ENCODE results near the gene LRRC4B. TPM values are rescaled to one million over a fixed set of nuclear protein-coding genes. Genes with fewer than 3 reads are reported as not detected.

LRRC4B gene
- total RNA-seq, 1 donor from 2014 or later: 5.2 TPM

GRCh38 chr19:50570997-50571396 is 2.8 kb upstream of the LRRC4B start:
- Histone ChIP-seq H3K27me3 (ENCODE audit: control insufficient read depth in 3 of 3, insufficient read depth in 3 of 3, low read length in 3 of 3) (peaks cover 22 to 37% (median 22%) of the 10 kb centered on the region in 3 donors), H3K4me3 (ENCODE audit: low read length in 3 of 3) (no peak overlapping the region), H3K36me3 (ENCODE audit: control insufficient read depth in 3 of 3, insufficient read depth in 3 of 3, low read length in 3 of 3) (no peaks in the 10 kb centered on the region)

GRCh38 chr19:50569938-50570540 is 1.8 kb upstream of the LRRC4B start:
- Histone ChIP-seq H3K9ac (ENCODE audit: low read depth in 1 of 3, low read length in 3 of 3) (no peak overlapping the region), H3K27me3 (ENCODE audit: control insufficient read depth in 3 of 3, insufficient read depth in 3 of 3, low read length in 3 of 3) (peaks cover 31 to 47% (median 32%) of the 10 kb centered on the region in 3 donors), H3K4me1 (ENCODE audit: control insufficient read depth in 3 of 3, insufficient read depth in 3 of 3, low read length in 3 of 3) (no peaks in the 10 kb centered on the region), H3K27ac (ENCODE audit: low read depth, low read length) (no peak overlapping the region), H3K9me3 (ENCODE audit: control insufficient read depth in 3 of 3, low read length in 3 of 3) (no peaks in the 10 kb centered on the region), H3K4me3 (ENCODE audit: low read length in 3 of 3) (no peak overlapping the region), H3K36me3 (ENCODE audit: control insufficient read depth in 3 of 3, insufficient read depth in 3 of 3, low read length in 3 of 3) (no peaks in the 10 kb centered on the region)

More at GRCh38 chr19:50570997-50571396, 2.8 kb upstream of the LRRC4B start:
- Histone ChIP-seq H3K9me3 (ENCODE audit: control insufficient read depth in 3 of 3, low read length in 3 of 3) (no peaks in the 10 kb centered on the region), H3K9ac (ENCODE audit: low read depth in 1 of 3, low read length in 3 of 3) (no peak overlapping the region), H3K4me1 (ENCODE audit: control insufficient read depth in 3 of 3, insufficient read depth in 3 of 3, low read length in 3 of 3) (no peaks in the 10 kb centered on the region), H3K27ac (ENCODE audit: low read depth, low read length) (no peak overlapping the region)

GRCh38 chr19:50568728-50569698 is 778 bp upstream of the LRRC4B start:
- no peak overlapping the region for H3K9ac ChIP-seq (ENCODE audit: low read depth in 1 of 3, low read length in 3 of 3)
- no peak overlapping the region for H3K27ac ChIP-seq (ENCODE audit: low read depth, low read length)
- no peaks in the 10 kb centered on the region for H3K9me3 ChIP-seq (ENCODE audit: control insufficient read depth in 3 of 3, low read length in 3 of 3)
- H3K4me3 ChIP-seq (ENCODE audit: low read length in 3 of 3): no peak overlapping the region
- H3K4me1 ChIP-seq (ENCODE audit: control insufficient read depth in 3 of 3, insufficient read depth in 3 of 3, low read length in 3 of 3): no peaks in the 10 kb centered on the region
- peaks cover 42 to 52% (median 42%) of the 10 kb centered on the region in 3 donors for H3K27me3 ChIP-seq (ENCODE audit: control insufficient read depth in 3 of 3, insufficient read depth in 3 of 3, low read length in 3 of 3)
- H3K36me3 ChIP-seq (ENCODE audit: control insufficient read depth in 3 of 3, insufficient read depth in 3 of 3, low read length in 3 of 3): no peaks in the 10 kb centered on the region

GRCh38 chr19:50567052-50567841 is 988 bp downstream of the LRRC4B start:
- Histone ChIP-seq H3K36me3 (ENCODE audit: control insufficient read depth in 3 of 3, insufficient read depth in 3 of 3, low read length in 3 of 3) (no peaks in the 10 kb centered on the region), H3K9me3 (ENCODE audit: control insufficient read depth in 3 of 3, low read length in 3 of 3) (no peaks in the 10 kb centered on the region), H3K9ac (ENCODE audit: low read depth in 1 of 3, low read length in 3 of 3) (no peak overlapping the region), H3K4me3 (ENCODE audit: low read length in 3 of 3) (no peak overlapping the region), H3K4me1 (ENCODE audit: control insufficient read depth in 3 of 3, insufficient read depth in 3 of 3, low read length in 3 of 3) (no peaks in the 10 kb centered on the region), H3K27ac (ENCODE audit: low read depth, low read length) (no peak overlapping the region), H3K27me3 (ENCODE audit: control insufficient read depth in 3 of 3, insufficient read depth in 3 of 3, low read length in 3 of 3) (peaks cover 44 to 65% (median 52%) of the 10 kb centered on the region in 3 donors)

GRCh38 chr19:50565984-50566903 is 2.0 kb downstream of the LRRC4B start:
- no peaks in the 10 kb centered on the region for H3K4me1 ChIP-seq (ENCODE audit: control insufficient read depth in 3 of 3, insufficient read depth in 3 of 3, low read length in 3 of 3)
- no peak overlapping the region for H3K4me3 ChIP-seq (ENCODE audit: low read length in 3 of 3)
- no peaks in the 10 kb centered on the region for H3K36me3 ChIP-seq (ENCODE audit: control insufficient read depth in 3 of 3, insufficient read depth in 3 of 3, low read length in 3 of 3)
- H3K27me3 ChIP-seq (ENCODE audit: control insufficient read depth in 3 of 3, insufficient read depth in 3 of 3, low read length in 3 of 3): peaks cover 44 to 65% (median 55%) of the 10 kb centered on the region in 3 donors
- no peaks in the 10 kb centered on the region for H3K9me3 ChIP-seq (ENCODE audit: control insufficient read depth in 3 of 3, low read length in 3 of 3)
- no peak overlapping the region for H3K27ac ChIP-seq (ENCODE audit: low read depth, low read length)
- H3K9ac ChIP-seq (ENCODE audit: low read depth in 1 of 3, low read length in 3 of 3): no peak overlapping the region

- Histone ChIP-seq H3K27me3 (ENCODE audit: control insufficient read depth in 3 of 3, insufficient read depth in 3 of 3, low read length in 3 of 3) (peaks cover 45 to 58% (median 49%) of the 10 kb centered on the region in 3 donors), H3K9ac (ENCODE audit: low read depth in 1 of 3, low read length in 3 of 3) (no peak overlapping the region), H3K9me3 (ENCODE audit: control insufficient read depth in 3 of 3, low read length in 3 of 3) (no peaks in the 10 kb centered on the region), H3K36me3 (ENCODE audit: control insufficient read depth in 3 of 3, insufficient read depth in 3 of 3, low read length in 3 of 3) (no peaks in the 10 kb centered on the region), H3K27ac (ENCODE audit: low read depth, low read length) (no peak overlapping the region), H3K4me3 (ENCODE audit: low read length in 3 of 3) (no peak overlapping the region), H3K4me1 (ENCODE audit: control insufficient read depth in 3 of 3, insufficient read depth in 3 of 3, low read length in 3 of 3) (no peaks in the 10 kb centered on the region)
These were observed 3.8 kb downstream of the LRRC4B start for GRCh38 chr19:50564229-50565105.

GRCh38 chr19:50563597-50563996 is 4.6 kb downstream of the LRRC4B start:
- no peaks in the 10 kb centered on the region for H3K9me3 ChIP-seq (ENCODE audit: control insufficient read depth in 3 of 3, low read length in 3 of 3)
- no peak overlapping the region for H3K4me3 ChIP-seq (ENCODE audit: low read length in 3 of 3)
- H3K27me3 ChIP-seq (ENCODE audit: control insufficient read depth in 3 of 3, insufficient read depth in 3 of 3, low read length in 3 of 3): peaks cover 43 to 56% (median 46%) of the 10 kb centered on the region in 3 donors
- H3K36me3 ChIP-seq (ENCODE audit: control insufficient read depth in 3 of 3, insufficient read depth in 3 of 3, low read length in 3 of 3): no peaks in the 10 kb centered on the region
- no peaks in the 10 kb centered on the region for H3K4me1 ChIP-seq (ENCODE audit: control insufficient read depth in 3 of 3, insufficient read depth in 3 of 3, low read length in 3 of 3)
- no peak overlapping the region for H3K27ac ChIP-seq (ENCODE audit: low read depth, low read length)
- H3K9ac ChIP-seq (ENCODE audit: low read depth in 1 of 3, low read length in 3 of 3): no peak overlapping the region

- H3K9ac ChIP-seq (ENCODE audit: low read depth in 1 of 3, low read length in 3 of 3): no peak overlapping the region
- H3K9me3 ChIP-seq (ENCODE audit: control insufficient read depth in 3 of 3, low read length in 3 of 3): no peaks in the 10 kb centered on the region
- H3K36me3 ChIP-seq (ENCODE audit: control insufficient read depth in 3 of 3, insufficient read depth in 3 of 3, low read length in 3 of 3): no peaks in the 10 kb centered on the region
- peaks cover 48 to 61% (median 52%) of the 10 kb centered on the region in 3 donors for H3K27me3 ChIP-seq (ENCODE audit: control insufficient read depth in 3 of 3, insufficient read depth in 3 of 3, low read length in 3 of 3)
- no peaks in the 10 kb centered on the region for H3K4me1 ChIP-seq (ENCODE audit: control insufficient read depth in 3 of 3, insufficient read depth in 3 of 3, low read length in 3 of 3)
- no peak overlapping the region for H3K4me3 ChIP-seq (ENCODE audit: low read length in 3 of 3)
- H3K27ac ChIP-seq (ENCODE audit: low read depth, low read length): no peak overlapping the region
These were observed 5.2 kb downstream of the LRRC4B start for GRCh38 chr19:50562996-50563395.
